Limb (tissue), 2 donors: Measurements from ENCODE around the gene MYL6.

ENCODE experiments used
- DNase-seq, 2 donors: peaks; one replicate each; pipeline ENCODE4 v3.0.0-alpha.2; 2016; ENCODE audit errors: extremely low spot score in 2 of 2

The MYL6 gene

DNA sequence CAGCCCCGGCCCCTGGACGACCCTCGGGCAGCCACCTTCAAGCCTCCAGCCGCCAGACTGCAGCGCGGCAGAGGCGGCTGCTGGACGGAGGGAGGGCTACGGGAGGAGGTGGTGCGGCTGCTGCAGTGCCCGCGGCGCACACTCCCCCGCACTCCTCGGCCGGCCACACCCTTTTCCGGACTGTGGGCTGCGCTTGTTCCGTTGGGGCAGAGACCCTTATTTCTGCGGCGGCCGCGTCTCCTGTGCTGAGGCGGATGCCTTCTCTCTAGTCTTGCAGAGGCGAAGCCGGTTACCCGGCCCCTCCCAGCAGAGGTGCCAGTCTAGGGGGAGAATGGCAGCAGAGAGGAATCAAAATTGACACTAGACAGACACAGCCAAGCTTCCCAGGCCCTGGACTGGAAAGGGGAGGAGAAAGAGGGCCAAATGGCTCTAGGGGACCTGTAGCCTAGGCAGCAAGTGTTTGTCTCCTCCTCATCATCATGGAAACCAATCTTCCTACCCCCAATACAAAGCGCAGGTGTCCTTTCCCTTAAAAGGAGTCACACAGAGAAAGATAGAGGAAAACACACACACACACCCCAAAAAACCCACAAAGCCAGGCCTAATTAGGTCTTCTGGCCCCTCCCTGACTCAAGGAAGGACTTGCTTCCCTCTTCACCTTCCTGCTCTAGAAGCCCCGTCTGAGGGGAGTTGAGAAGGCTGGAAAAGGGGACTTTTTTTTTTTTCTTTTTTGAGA lies 28.8 kb upstream of the MYL6 start:
- DNase-seq = peak; percentile 36 to 74

DNA sequence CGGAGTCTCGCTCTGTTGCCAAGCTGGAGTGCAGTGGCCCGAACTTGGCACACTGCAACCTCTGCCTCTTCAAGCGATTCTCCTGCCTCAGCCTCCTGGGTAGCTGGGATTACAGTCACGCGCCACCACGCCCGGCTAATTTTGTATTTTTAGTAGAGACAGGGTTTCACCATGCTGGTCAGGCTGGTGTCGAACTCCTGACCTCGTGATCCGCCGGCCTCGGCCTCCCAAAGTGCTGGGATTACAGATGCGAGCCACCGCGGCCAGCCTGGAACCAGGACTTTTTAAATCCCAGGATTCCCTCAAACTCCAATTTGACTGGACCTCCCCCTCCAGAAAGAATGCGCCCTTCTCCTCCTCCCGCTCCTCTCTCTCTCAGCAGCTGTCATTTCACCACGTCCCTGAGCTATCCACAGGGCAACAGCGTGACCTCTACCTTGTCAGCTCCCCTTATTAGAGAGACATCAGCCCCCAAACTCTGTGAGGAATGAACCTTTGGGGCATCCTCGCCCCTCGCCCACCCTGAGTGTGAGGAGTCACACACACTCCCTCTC lies 28.1 kb upstream of the MYL6 start:
- DNase-seq = no peak

DNA sequence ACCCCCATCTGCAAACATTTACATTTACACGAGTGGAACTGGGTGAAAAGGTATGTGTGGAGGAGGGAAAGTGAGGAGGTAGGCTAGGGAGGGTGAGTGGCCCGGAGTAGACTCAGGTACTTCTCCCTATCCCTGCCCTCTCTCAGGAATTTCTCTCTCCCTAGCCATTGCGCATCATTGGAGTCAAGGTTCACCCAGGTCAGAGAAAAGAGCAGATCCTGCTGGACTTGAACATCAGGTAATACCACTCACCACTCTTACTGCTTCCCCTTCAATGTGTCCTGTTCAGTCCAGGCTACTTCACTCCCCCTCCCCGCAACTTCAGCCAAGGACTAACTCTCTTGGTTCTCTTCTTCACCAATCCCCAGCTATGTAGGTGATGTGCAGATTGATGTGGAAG lies 27.3 kb upstream of the MYL6 start:
- DNase-seq = no peak

DNA sequence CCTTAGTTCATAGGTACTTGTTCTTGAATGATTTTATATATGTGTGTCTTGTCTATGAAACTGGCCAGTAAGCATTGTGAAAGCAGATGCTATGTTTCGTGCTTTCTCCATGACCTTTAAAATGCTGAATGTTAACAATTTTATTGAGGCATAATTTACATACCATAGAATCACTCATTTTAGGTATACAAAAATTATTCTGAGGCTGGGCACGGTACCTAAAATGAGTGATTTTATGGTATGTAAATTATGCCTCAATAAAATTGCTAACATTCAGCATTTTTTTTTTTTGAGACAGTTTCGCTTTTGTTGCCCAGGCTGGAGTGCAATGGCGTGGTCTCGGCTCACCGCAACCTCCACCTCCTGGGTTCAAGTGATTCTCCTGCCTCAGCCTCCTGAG lies 23.3 kb upstream of the MYL6 start:
- no peak for DNase-seq

DNA sequence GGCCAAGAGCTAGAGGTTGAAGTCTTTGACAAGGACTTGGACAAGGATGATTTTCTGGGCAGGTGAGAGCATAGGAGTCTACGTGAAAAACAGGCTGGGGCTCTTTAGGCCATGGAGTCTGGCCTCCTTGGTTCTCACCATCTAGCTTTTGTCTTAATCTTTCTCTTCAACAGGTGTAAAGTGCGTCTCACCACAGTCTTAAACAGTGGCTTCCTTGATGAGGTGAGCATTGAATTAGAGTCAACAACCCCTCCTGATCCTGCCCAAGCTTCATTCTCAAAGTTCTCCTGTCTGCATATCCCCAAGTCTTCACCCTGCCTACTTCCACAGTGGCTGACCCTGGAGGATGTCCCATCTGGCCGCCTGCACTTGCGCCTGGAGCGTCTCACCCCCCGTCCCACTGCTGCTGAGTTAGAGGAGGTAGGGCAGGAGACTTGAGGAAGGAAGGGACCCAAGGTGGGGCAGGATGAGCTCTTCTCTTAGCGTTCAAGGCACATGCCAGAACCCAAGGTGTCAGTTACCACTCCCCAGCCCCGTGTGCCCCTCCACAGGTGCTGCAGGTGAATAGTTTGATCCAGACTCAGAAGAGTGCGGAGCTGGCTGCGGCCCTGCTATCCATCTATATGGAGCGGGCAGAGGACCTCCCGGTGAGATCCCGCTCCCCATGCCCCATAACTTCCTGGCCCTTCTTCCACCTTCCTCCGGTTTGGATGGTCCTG lies 20.1 kb upstream of the MYL6 start:
- no peak for DNase-seq

DNA sequence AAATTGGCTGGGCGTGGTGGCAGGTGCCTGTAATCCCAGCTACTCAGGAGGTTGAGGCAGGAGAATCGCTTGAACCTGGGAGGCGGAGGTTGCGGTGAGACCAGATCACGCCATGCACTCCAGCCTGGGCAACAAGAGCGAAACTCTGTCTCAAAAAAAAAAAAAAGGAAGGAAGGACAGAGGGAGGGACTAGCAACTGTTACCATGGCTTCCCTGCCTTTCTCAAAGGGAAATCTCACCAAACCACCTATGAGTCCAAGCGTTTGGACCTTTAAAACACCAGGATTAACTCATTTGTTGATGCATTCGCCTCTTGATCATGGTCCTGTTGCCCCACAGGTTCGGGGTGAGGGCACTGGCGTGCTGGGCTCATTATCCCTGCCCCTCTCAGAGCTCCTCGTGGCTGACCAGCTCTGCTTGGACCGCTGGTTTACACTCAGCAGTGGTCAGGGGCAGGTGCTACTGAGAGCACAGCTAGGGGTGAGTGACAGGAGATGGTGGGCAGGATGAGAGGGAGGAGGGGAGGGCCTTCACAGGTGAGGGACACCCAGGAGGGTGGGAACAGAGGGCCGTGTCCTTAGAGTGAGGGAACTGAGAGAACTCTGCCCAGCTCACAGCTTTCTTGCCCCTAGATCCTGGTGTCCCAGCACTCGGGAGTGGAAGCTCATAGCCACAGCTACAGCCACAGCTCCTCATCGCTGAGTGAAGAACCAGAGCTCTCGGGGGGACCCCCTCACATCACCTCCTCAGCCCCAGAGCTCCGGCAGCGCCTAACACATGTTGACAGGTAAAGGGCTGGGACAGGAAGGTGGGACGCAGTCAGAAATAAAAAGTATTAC lies 16.0 kb upstream of the MYL6 start:
- DNase-seq = no peak

DNA sequence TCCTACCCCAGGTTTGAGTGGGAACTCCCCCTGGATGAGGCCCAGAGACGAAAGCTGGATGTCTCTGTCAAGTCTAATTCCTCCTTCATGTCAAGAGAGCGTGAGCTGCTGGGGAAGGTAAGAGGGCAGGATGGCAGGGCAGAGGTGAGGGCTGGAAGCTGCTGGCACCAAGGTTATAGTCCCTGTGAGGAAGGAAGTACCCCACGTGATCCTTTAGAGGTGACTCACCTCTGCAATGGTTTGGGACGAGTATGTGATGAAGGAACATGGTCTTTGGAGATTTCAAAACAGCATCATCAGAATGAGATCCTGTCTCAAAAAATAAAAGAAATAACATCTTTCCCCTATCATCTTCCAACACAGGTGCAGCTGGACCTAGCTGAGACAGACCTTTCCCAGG lies 14.9 kb upstream of the MYL6 start:
- no peak for DNase-seq

DNA sequence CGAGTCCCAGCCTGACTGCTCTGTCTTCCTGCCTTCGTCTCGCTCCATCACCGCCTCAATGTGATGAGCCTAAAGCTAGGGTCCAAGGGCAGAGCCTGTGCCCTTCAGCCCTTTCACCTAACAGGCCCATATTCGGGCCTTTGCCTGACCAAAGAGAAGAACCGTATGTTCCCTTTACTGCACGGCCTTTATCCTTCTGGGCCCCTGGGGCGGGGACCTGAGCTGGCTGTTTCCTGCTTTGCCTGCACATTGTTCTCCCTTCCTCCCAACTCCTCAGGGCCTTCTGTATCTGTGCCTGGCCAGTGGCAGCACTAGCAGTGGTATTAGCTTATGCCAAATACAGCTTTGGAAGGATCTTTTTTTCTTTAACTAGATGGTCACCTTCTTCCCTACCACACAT lies 14.3 kb upstream of the MYL6 start:
- no peak for DNase-seq

DNA sequence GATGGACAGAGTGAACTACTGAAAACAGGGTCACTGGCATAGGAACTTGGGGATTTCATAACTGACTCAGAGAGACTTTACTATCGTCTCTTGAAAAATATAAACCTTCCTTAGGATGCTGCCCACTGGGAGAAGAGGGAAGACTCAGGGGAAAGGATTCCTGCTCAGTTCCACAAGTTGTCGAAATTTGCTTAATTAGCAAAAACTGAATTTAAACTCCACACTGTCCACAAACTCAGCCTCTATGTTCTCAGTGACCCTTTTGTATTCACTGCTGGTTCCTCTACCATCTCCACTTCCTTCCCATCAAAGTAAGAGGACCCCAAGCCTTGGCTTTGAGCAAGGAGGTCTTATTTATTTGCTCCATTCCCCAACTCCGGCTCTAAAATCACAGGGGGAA lies 12.9 kb upstream of the MYL6 start:
- no peak for DNase-seq

DNA sequence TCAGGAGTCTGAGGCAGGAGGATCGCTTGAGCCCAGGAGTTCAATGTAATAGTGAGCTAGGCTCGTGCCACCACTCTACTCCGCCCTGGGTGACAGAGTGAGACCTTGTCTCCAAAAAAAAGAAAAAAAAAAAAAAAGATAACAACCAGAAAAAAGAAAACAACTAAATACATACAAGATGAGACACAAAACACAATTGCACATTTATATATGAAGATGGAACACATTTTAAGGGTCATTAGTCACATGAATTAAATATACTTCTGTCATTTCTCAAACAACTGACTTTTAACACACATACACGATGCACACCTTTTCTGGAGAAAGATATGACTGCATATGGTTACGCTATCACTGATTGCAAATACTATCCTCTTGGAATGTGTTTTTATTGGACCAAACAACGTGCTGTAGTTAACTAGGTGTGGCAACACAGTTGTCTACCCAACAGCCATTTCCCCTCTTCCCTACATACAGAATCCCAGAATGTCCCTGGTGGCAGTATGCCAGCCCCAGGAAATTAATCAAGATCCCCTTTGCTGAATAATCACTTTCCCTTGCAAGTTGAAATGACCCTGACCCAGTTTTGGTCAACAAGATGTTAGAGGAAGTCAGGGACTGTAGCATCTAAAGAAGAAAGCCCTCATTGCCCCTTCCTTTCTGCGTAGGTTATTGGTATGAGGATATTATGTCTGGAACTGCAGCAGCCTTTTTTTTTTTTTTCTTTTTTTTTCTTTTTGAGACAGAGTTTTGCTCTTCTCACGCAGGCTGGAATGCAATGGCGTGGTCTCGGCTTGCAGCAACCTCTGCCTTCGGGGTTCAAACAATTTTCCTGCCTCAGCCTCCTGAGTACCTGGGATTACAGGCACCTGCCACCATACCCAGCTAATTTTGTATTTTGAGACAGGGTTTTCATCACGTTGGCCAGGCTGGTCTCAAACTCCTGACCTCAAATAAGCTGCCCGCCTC lies 11.4 kb upstream of the MYL6 start:
- DNase-seq = no peak

DNA sequence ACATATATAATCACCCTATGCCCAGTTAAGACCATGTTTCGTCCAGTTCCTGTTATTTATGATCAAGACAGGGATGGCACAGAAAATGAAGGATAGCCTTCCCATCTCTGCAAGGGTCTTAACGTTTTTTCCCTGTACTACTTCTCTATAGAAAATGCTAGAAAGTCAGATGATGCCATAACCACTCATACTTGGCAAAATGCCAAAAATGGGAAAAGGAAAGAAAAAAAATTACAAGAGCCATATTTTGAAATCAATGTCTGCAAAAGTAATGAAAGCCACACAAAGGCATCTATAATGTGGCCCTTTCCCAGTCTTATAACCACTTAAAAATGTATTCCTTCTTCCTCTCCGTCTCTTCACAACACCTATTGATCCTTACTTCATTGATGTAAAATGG lies 7.6 kb upstream of the MYL6 start:
- no peak for DNase-seq

DNA sequence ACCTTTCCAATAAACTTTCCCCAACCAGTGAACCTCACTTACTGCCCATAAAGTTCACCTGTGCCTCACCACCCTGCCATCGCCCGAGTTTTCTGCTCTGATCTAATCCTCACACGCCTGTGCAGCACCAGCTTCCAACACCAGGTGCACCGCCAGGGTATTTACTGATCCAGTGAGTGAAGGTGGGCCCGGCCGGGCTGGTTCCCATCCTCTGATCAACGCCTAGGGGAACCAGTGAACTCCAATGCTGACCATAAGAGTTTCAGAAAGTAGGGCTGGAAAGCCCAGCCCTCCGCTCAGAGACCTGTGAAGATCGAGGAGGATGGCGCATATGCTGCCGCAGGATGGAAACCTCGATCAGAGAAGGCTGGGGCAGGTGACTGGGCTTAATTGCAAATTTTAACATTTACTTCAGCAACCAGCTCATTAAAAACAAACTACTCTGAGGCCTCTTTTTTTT lies 6.5 kb upstream of the MYL6 start:
- DNase-seq = peak in 1 of 2 donors; percentile 53

DNA sequence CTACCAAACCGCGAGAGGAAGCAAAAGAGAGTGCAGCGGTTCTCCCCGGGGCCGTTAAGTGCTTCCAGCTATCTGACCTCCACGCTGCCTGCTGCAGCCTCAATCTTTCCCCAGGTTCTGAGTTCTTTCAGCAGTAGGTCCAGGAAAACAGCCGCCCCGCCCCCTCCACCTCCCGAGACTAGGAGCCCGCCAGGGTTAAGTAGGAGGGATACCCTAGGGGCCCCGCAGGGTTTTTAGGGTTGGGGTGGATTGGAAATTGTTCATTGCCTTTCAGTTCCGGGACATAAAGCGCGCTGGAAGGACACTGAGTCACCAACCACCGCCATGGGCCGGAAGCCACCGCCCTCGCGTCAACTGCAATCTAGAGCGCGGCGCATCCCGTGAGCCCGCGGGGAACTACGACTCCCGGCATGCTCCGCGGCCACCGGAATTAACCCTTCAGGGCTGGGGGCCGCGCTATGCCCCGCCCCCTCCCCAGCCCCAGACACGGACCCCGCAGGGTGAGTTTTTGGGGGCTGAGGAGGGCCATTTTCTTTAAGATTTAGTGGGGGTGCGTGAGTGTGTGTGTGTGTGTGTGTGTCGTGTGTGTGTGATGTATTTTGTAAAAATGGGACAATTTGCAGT lies 5.9 kb upstream of the MYL6 start, which contains the start of gene MYL6B:
Gene MYL6B (plus strand): TSS at position 456 of the 624 bp plus-strand sequence. CDS start 1,332 bp downstream, outside the sequence.
- DNase-seq = peak; percentile 93 to 94

DNA sequence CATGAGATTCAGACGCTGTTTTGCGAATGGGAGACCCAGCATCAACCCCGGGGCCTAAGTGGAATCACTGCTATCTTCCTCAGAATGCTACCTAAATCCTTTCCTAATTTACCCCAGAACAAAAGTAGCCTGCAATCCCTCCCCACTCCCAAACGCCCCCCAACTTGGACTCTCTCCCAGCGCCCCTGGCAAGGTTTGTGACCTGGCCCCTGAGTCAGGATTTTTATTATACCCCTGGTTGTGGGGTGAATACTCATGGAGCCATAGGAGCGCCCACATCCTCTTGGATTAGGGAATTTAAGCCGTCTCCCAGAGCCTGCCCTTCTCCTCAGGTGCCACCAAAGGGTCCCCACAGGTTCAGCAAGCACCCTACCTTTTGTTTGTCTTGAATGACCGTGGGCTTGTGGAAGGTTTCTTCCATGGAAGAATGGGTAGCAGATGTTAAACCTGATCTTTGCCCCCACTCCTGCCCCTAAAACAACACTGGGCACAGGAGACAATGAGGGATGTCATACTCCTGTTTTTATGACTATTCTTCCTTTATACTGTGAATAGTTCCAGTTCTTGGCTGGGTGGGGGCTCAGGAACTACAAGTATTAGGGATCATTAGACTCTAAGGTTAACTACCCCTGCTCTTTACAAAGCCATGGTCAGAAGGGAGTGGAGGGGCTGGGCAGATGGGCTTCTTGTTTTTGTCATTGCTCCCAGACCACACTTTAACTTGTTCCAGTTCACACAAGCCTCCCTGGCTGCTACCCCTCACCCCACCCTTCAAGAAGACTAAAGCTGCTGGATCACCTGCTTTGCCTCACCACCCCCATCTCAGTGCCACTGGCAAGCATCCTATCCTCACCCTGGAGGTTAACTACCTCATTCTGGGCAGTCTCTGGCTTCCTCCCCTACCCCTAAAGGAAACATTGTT lies 5.1 kb upstream of the MYL6 start:
- no peak for DNase-seq

DNA sequence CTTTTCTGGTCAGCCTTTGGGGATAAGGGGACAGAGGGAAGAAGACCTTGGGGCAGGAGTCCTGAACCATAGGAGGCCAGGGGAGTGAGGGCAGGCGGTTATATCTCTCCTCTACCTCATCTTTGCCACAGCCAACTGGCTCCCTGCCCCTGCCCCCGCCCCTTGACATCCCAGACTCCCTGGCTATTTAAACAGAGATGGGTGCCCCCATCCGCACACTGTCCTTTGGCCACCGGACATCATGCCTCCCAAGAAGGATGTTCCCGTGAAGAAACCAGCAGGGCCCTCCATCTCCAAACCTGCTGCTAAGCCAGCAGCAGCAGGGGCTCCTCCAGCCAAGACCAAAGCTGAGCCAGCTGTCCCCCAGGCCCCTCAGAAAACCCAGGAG lies 4.5 kb upstream of the MYL6 start:
- no peak for DNase-seq

DNA sequence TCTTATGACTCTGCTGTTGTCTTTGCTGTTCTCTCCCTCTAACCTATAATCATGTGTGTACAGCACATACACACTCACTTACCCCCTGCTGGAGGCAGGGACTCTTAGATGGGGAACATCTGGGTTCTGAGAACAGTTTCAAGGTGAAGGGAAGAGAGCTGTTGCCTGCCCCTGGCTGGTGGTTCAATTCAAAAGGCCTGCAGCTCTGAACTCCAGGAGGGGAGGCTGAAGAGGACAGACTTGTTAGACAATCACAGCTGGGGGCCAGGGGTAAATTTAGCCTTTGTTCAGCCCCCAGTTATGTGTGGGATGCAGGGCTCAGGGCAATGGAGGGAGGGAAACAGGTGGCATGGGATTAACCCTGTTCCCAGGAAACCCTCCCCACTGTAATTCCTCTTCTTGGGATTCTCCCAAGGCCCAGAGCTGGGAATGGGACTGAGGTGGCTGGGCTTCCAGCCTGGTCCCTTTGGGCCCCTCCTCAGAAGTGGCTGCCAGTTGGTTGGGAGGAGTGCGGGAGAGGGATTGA lies 3.9 kb upstream of the MYL6 start:
- DNase-seq = peak in 1 of 2 donors; percentile 50

DNA sequence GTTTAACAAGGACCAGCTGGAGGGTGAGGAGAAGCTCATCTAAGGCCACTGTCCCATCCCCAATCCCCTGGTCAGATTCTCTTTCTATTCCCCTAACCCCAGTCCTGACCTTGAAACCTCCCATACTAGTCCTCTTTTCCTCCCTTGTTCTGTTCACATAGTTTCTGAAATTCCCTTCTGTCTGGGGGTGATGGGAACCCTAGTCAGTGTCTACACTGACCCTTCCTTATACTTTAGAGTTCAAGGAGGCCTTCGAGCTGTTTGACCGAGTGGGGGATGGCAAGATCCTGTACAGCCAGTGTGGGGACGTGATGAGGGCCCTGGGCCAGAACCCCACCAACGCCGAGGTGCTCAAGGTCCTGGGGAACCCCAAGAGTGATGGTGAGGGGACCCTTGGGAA lies 3.3 kb upstream of the MYL6 start:
- DNase-seq = no peak

DNA sequence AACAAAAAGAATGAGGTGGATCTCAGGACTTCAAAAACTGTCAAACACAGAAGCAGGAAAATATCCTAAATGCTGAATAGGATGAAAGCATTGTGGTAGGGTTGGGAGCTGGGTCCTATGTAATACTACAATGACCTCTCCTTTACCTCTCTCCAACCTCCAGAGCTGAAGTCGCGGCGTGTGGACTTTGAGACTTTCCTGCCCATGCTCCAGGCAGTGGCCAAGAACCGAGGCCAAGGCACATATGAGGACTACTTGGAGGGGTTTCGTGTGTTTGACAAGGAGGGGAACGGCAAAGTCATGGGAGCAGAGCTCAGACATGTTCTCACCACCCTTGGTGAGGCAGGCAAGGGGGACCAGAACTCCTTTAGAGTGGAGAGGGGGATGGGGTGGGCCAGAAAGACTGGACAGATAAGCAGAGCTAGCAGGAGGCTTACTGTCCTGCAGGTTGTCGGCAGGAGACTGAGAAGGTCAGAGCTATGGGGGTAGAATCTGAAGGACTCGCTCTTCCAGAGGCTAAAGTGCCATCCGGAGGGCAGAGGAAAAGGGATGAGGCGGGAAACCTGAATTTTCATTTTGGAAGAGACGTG lies 2.8 kb upstream of the MYL6 start:
- no peak for DNase-seq
